Small intestine (tissue), 7 donors: ENCODE data around the gene INPP5D. TPM values are rescaled to one million over a fixed set of nuclear protein-coding genes. Genes with fewer than 3 reads are reported as not detected.
"Not testable (repeated sequence)": the region's sequence is repeated elsewhere in the genome, so short reads cannot be mapped to it uniquely, and the experiment has no call there.

Experiments
- DNase-seq, 2 donors: peaks; one replicate each; pipeline versions ENCODE4 v3.0.0 to v3.0.0-alpha.2; 2013
- FAIRE-seq: peaks from 2 replicates; lab custom pipeline; 2012; peaks lifted over from hg19 to GRCh38; lab: Jason Lieb, UNC
- H3K27ac ChIP-seq, 3 donors: one replicate each; pipeline ENCODE4 v1.5.1; 2013; ENCODE audit warnings: low read length in 2 of 3, mild to moderate bottlenecking in 2 of 3, control low read depth in 1 of 3, inconsistent platforms in 1 of 3, low read depth in 1 of 3, moderate library complexity in 1 of 3
- H3K27me3 ChIP-seq, 3 donors: one replicate each; pipeline ENCODE4 v1.6.1; 2013; ENCODE audit warnings: low read length in 3 of 3, inconsistent platforms in 1 of 3; ENCODE audit not compliant: control insufficient read depth in 3 of 3, insufficient read depth in 3 of 3
- H3K36me3 ChIP-seq, 3 donors: one replicate each; pipeline ENCODE4 v1.6.1; 2013; ENCODE audit warnings: low read length in 3 of 3, inconsistent platforms in 1 of 3, low read depth in 1 of 3, mild to moderate bottlenecking in 1 of 3, moderate library complexity in 1 of 3; ENCODE audit not compliant: control insufficient read depth in 3 of 3, insufficient read depth in 2 of 3
- H3K4me1 ChIP-seq, 3 donors: one replicate each; pipeline ENCODE4 v1.6.1; 2013; ENCODE audit warnings: low read length in 2 of 3, inconsistent platforms in 1 of 3, low read depth in 1 of 3, mild to moderate bottlenecking in 1 of 3, moderate library complexity in 1 of 3; ENCODE audit not compliant: control insufficient read depth in 3 of 3, insufficient read depth in 2 of 3
- H3K4me3 ChIP-seq, 3 donors: one replicate each; pipeline ENCODE4 v1.5.1; 2013; ENCODE audit warnings: low read length in 3 of 3, control low read depth in 1 of 3, inconsistent platforms in 1 of 3, low read depth in 1 of 3, mild to moderate bottlenecking in 1 of 3, moderate library complexity in 1 of 3
- H3K9me3 ChIP-seq, 2 donors: one replicate each; pipeline ENCODE4 v1.6.1; 2013; ENCODE audit warnings: low read depth in 1 of 2, low read length in 1 of 2; ENCODE audit not compliant: control insufficient read depth in 2 of 2, insufficient read depth in 1 of 2
- WGBS, 3 donors: extraction: QIAGEN DNeasy Blood & Tissue Kit; methylation state at CpG; one replicate each; pipeline ENCODE4 v1.1.7; 2013; 5-methylcytosine and 5-hydroxymethylcytosine counted together
- polyA plus RNA-seq, 4 donors: library from polyadenylated mRNA; stranded (reverse) in 3 of 4; unstranded in 1 of 4; fragments of 200-250 nt in 3 of 4; fragments of 120-200 nt in 1 of 4; gene quantifications; one replicate each; pipeline versions ENCODE4 v1.2.1 to v1.2.3, GENCODE V29; 2013
- donor health status: healthy with polysubstance abuse.
- donor health status: control.
- donor health status: control.
- donor health status: Bipolar disorder and iron deficiency.
- donor health status: healthy.

Gene INPP5D
- polyA plus RNA-seq, 4 donors, result 4.7 to 10.4 (median 6.9) TPM

- no peak overlapping the region for H3K4me3 ChIP-seq
- 66 to 72% (median 67%) methylated on average over 9 of the region's 9 CpGs for WGBS, 3 donors
- peak overlapping the region in 1 of 3 donors; percentile 40 for H3K27ac ChIP-seq
- H3K9me3 ChIP-seq, result peaks cover 0 to 3% of the 10 kb centered on the region in 2 donors
- DNase-seq (no peak), FAIRE-seq (no peak)
- no peaks in the 10 kb centered on the region for H3K36me3 ChIP-seq
- H3K4me1 ChIP-seq, result no peaks in the 10 kb centered on the region
- peaks cover 0 to 3% (median 0%) of the 10 kb centered on the region in 3 donors for H3K27me3 ChIP-seq
Observed at GRCh38 chr2:233092432-233093165, 32.5 kb downstream of the INPP5D start.

- peak overlapping the region in 1 of 3 donors; percentile 18 for H3K27ac ChIP-seq
- DNase-seq (no peak), FAIRE-seq (no peak)
- H3K27me3 ChIP-seq, result peaks cover 0 to 3% (median 0%) of the 10 kb centered on the region in 3 donors
- peaks cover 0 to 3% of the 10 kb centered on the region in 2 donors for H3K9me3 ChIP-seq
- H3K4me1 ChIP-seq, result no peaks in the 10 kb centered on the region
- H3K36me3 ChIP-seq, result no peaks in the 10 kb centered on the region
- H3K4me3 ChIP-seq, result no peak overlapping the region
- 80 to 92% (median 86%) methylated on average over 1 of the region's 1 CpG for WGBS, 3 donors
Observed at GRCh38 chr2:233093166-233093448, 33.0 kb downstream of the INPP5D start.

DNA sequence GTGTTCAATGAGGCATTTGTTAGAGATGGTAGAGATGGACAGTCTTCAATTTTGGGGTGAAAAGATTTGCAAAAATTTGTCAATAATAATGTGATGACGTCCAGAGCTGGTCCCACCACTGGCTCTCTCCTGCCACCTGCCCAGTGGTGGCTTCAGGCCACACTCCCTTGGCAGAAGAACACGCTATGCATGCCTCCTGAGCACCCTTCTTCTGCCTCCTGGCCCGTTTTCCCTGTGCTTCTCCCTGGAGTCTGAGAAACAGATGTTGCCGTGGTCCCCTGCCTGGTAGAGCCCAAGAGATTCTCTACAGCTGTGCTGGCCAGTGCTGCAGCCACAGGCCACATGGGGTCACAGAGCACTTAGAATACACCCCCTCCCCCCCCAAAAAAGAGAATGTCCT, 33.6 kb downstream of the INPP5D start:
- WGBS, 3 donors, result 76 to 86% (median 85%) methylated on average over 4 of the region's 4 CpGs
- H3K36me3 ChIP-seq, result no peaks in the 10 kb centered on the region
- H3K9me3 ChIP-seq, result peaks cover 0 to 3% of the 10 kb centered on the region in 2 donors
- FAIRE-seq (no peak), DNase-seq (no peak)
- H3K4me1 ChIP-seq, result no peaks in the 10 kb centered on the region
- peaks cover 0 to 3% (median 0%) of the 10 kb centered on the region in 3 donors for H3K27me3 ChIP-seq
- no peak overlapping the region for H3K27ac ChIP-seq
- H3K4me3 ChIP-seq, result no peak overlapping the region

- Histone ChIP-seq H3K36me3 (no peaks in the 10 kb centered on the region), H3K27ac (no peak overlapping the region)
Observed at GRCh38 chr2:233094614-233095013, 34.5 kb downstream of the INPP5D start.

GRCh38 chr2:233096006-233096405, 35.9 kb downstream of the INPP5D start:
- Histone ChIP-seq H3K27ac (no peak overlapping the region), H3K9me3 (peaks cover 0 to 3% of the 10 kb centered on the region in 2 donors), H3K4me3 (no peak overlapping the region), H3K27me3 (peaks cover 0 to 3% (median 0%) of the 10 kb centered on the region in 3 donors), H3K4me1 (no peaks in the 10 kb centered on the region), H3K36me3 (no peaks in the 10 kb centered on the region)
- FAIRE-seq (no peak), DNase-seq (no peak)
- WGBS, 3 donors, result 72 to 88% (median 86%) methylated on average over 6 of the region's 6 CpGs

More at GRCh38 chr2:233094614-233095013, 34.5 kb downstream of the INPP5D start:
- Histone ChIP-seq H3K27me3 (peaks cover 0 to 3% (median 0%) of the 10 kb centered on the region in 3 donors), H3K9me3 (peaks cover 0 to 3% of the 10 kb centered on the region in 2 donors), H3K4me1 (no peaks in the 10 kb centered on the region), H3K4me3 (no peak overlapping the region)
- FAIRE-seq (no peak), DNase-seq (no peak)
- 46 to 65% (median 49%) methylated on average over 6 of the region's 6 CpGs for WGBS, 3 donors

DNA sequence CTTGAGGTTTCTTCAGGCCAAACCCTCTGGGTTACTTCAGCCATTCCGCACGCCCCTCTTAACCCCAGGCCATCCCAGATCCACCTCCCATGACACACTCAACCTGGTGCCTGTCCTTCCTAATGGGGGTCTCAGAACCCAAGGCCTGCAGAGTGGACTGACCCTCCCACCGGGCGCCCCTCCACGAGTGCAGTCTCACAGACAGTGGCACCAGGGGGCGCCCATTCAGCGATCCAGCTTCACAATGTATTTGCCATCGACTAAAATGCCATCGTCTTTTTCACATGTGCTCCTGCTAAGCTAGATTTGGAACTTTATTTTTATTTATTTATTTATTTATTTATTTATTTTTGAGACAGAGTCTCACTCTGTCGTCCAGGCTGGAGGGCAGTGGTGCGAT, 38.5 kb downstream of the INPP5D start:
- no peak for FAIRE-seq
- no peaks in the 10 kb centered on the region for H3K4me1 ChIP-seq
- H3K9me3 ChIP-seq, result no peaks in the 10 kb centered on the region
- 54 to 77% (median 69%) methylated on average over 11 of the region's 11 CpGs for WGBS, 3 donors
- H3K27me3 ChIP-seq, result peaks cover 0 to 3% (median 0%) of the 10 kb centered on the region in 3 donors
- H3K4me3 ChIP-seq, result no peak overlapping the region
- DNase-seq, result peak; percentile 31 to 35
- H3K27ac ChIP-seq, result no peak overlapping the region
- no peaks in the 10 kb centered on the region for H3K36me3 ChIP-seq

- H3K27ac ChIP-seq, H3K27me3 ChIP-seq, H3K36me3 ChIP-seq, FAIRE-seq, H3K4me1 ChIP-seq, H3K9me3 ChIP-seq, DNase-seq, H3K4me3 ChIP-seq: not testable (repeated sequence)
- 86 to 96% (median 88%) methylated on average over 7 of the region's 7 CpGs for WGBS, 3 donors
Observed at GRCh38 chr2:233099820-233100191, 39.7 kb downstream of the INPP5D start.

- DNase-seq (peak in 1 of 2 donors; percentile 27), FAIRE-seq (no peak)
- WGBS, 3 donors, result 67 to 84% (median 71%) methylated on average over 17 of the region's 17 CpGs
- no peaks in the 10 kb centered on the region for H3K27me3 ChIP-seq
- H3K27ac ChIP-seq, result no peak overlapping the region
- no peaks in the 10 kb centered on the region for H3K4me1 ChIP-seq
- no peaks in the 10 kb centered on the region for H3K9me3 ChIP-seq
- H3K4me3 ChIP-seq, result no peak overlapping the region
- no peaks in the 10 kb centered on the region for H3K36me3 ChIP-seq
Observed at GRCh38 chr2:233100192-233100998, 40.3 kb downstream of the INPP5D start.
